GM19467 (cell line): ENCODE data around the gene CLK3.
"Not testable (repeated sequence)": the region's sequence is repeated elsewhere in the genome, so short reads cannot be mapped to it uniquely, and the experiment has no call there.

ENCODE experiments used
- ATAC-seq: cut with Tn5 transposase; IDR thresholded peaks from one replicate; pipeline ENCODE4 v1.9.1; 2021; ENCODE audit warnings: mild to moderate bottlenecking, moderate library complexity; ENCODE audit not compliant: unreplicated experiment

Gene CLK3

GRCh38 chr15:74620636-74621545 lies 5.3 kb downstream of the CLK3 start:
- ATAC-seq: no peak

DNA sequence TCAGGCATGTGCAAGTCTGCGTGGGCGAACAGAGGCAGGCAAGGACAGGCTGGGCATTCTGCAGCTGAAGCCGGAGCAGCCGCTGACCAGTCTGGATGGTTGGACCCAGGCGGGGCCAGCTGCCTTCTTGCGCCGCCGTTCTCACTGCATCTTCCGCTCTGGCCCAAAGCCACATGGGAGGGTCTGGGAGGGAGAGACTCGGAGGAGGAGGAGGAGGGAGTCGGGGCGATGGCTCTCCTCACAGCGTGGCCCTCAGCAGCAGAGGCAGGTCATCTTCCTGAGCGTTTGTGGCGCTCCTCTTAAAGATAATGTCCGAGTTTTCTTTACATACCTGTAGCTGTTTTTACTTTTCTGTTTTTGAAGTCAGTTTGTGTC lies 5.9 kb downstream of the CLK3 start:
- ATAC-seq: no peak

DNA sequence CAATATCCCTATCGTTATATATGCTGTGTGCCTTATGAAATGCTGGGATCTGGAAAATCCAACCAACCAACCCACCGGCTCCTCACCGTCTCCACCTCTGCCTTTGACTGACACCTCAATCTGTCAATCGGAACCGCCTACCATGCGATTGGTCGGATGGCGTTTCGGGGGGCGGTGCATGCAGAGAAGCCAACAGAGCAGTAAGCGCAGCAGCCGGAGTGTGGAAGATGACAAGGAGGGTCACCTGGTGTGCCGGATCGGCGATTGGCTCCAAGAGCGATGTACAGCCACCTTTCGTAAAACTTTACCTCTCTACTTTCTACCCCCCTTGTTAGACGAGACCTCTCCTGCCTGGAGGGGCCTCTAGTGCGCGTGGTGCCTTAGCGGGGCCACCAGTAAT lies 6.3 kb downstream of the CLK3 start:
- no peak for ATAC-seq

- no peak for ATAC-seq
Observed at GRCh38 chr15:74622758-74623157, 7.1 kb downstream of the CLK3 start.

- no peak for ATAC-seq
Observed at GRCh38 chr15:74624020-74624602, 8.5 kb downstream of the CLK3 start.

- ATAC-seq: no peak
Observed at GRCh38 chr15:74625693-74626092, 10.1 kb downstream of the CLK3 start.

DNA sequence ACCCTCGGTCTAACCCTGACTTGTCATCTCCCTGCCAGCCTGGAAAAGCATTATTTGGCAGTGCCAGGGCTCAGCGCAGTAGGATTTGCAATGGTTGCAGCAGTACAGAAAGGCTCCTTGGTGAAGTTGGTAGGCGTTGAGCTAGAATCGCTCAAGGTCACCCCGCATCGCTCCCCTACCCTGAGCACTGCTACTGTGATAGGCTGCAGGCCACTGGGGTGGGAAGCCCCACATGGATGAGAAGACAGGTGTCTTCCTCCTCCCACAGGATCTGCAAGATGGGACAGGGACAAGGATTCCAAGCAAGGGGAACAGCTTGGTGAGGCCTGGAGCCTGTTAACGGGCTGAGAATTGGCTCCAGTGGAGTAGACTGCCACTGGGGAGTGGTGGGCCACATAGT lies 10.7 kb downstream of the CLK3 start:
- no peak for ATAC-seq

GRCh38 chr15:74626752-74627692 lies 11.4 kb downstream of the CLK3 start:
- no peak for ATAC-seq

DNA sequence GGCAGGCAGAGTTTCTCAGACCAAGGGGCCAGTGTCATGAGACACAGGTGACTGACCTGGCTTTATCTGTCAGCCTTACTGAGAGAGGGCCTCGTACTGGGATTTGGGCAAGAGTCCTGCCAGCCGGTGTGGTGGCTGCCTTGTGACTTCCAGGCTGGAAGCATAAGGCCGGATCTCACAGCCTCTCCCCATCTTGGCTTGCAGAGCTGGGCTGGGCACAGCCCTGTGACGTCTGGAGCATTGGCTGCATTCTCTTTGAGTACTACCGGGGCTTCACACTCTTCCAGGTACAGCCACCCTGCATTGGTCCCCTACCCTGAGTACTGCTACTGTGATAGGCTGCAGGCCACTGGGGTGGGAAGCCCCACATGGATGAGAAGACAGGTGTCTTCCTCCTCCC lies 12.1 kb downstream of the CLK3 start:
- no peak for ATAC-seq

GRCh38 chr15:74628199-74628598 lies 12.6 kb downstream of the CLK3 start:
- ATAC-seq: no peak

DNA sequence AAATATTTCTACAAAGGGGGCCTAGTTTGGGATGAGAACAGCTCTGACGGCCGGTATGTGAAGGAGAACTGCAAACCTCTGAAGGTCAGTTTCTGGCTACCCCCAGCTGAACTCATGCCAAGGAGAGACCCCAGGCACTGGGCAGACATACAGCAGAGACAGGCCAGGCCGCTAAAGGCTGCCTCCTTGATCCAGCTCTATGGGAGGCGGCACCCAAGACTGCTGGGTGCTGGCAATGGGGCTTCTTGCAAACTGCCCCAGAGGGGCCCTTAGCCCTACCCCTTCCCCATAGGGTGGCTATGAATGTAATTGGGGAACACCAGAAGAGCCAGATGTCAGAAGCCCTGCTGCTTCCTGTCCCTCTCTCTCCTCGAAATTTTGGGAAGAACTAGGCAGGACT lies 13.3 kb downstream of the CLK3 start:
- ATAC-seq: no peak

GRCh38 chr15:74629696-74630095 lies 14.1 kb downstream of the CLK3 start:
- not testable (repeated sequence) for ATAC-seq

- ATAC-seq: no peak
Observed at GRCh38 chr15:74630284-74631086, 14.8 kb downstream of the CLK3 start.

DNA sequence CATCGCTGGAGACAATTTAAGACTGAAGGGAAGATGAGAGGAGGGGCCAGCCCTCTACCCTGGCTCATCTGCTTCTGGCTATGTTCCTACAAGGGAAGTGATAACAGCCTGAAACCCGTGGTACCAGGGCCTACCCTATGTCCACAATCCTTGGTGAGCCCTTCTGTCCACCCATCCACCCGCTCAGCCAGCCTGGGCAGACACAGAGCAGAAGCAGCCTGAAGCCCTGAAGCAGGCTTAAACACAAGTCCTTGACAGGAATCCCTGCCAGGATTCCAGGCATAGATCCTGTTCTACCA lies 15.4 kb downstream of the CLK3 start:
- ATAC-seq: no peak

GRCh38 chr15:74631408-74631807 lies 15.8 kb downstream of the CLK3 start:
- no peak for ATAC-seq

DNA sequence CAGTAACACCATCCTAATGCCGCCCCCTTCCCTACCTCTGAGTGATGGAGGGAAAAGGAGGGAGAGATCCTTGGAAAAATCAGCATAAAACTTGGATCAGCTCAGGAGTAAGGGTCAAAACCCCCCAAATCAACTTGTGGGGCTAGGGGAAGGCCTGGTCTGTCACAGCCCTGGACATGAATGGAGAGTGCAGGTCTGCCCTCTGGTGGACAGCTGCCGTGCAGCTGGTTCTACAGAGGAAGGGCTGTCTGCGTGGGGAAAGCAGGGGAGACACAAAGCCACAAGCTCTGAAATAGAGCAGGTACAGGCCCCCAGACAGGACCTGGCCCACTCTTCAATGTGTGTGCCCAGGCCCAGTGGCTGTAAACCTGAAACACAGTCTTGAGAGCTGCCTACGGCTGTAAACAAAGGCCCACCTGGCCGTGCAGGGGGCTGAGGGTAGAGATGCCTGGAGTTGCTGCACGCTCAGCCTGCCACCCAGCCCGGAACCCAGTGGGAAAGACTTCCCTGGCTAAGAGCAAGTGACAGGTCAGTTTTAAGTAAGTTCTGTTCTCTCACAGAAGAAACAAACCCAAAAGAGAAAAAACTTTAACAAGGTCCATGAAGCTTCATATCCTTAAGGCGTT lies 16.4 kb downstream of the CLK3 start:
- ATAC-seq: no peak

GRCh38 chr15:74632601-74633000 lies 17.0 kb downstream of the CLK3 start:
- no peak for ATAC-seq

DNA sequence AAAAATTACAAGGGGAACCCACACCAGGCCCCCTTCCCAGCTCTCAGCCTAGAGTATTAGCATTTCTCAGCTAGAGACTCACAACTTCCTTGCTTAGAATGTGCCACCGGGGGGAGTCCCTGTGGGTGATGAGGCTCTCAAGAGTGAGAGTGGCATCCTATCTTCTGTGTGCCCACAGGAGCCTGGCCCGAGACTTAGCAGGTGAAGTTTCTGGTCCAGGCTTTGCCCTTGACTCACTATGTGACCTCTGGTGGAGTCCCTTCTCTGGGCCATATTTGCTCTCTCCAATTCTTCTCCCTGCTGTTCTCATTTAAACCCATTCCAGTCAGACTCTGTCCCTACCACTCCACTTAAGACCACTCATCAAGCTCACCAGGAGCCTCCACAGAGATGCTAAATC lies 18.1 kb downstream of the CLK3 start:
- ATAC-seq: no peak

DNA sequence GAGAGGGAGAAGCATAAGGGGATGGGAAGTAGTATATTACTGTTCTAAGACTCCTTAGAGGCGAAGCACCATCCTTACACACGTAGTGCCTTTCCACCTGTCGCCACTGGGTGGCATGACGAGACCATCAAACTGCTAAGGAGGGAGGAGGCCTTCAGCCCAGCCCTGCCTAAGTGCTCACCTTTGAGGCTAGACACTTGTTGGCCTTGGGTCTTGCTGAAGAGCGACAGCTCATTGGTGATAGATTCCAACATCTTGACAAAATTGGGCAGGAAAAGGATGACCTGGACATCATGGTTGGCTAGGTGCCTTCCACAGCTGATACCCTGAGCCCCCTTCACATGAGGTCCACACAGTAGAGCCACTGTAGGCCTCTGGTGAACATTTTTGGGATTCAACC lies 19.6 kb downstream of the CLK3 start:
- ATAC-seq: no peak

GRCh38 chr15:74636984-74637383 lies 21.3 kb downstream of the CLK3 start:
- no peak for ATAC-seq
